OCI-LY7 (cell line): Measurements from ENCODE around the gene LY9. TPM values are rescaled to one million over a fixed set of nuclear protein-coding genes. Genes with fewer than 3 reads are reported as not detected.
A peak's percentile ranks its signal among the peaks of the same experiment; 100 is the strongest.

ENCODE experiments used
- BruUV-seq: library from RNA; stranded (reverse); fragments of 400-500 nt; replicated peaks from 2 replicates; lab custom pipeline; 2021; lab: Mats Ljungman, UMichigan
- CTCF ChIA-PET: fragments of 300-600 bp; sonication (Branson Sonifier 250); formaldehyde crosslinking; loops from one replicate; lab custom pipeline; 2022; ENCODE audit warnings: antibody characterized with exemption; ENCODE audit not compliant: unreplicated experiment; lab: Charles Lee
- POLR2A ChIA-PET: fragments of 300-600 bp; sonication (Branson Sonifier 250); formaldehyde crosslinking; loops from one replicate; lab custom pipeline; 2022; ENCODE audit warnings: antibody characterized with exemption; lab: Charles Lee
- DNase-seq: peaks from one replicate; pipeline ENCODE4 v3.0.0-alpha.2; 2015; ENCODE audit warnings: low spot score
- H2AFZ ChIP-seq: fragments of 200-600 bp; sonication (generic), shearing (Covaris generic); 2 replicates; pipeline ENCODE4 v1.6.1; 2014; ENCODE audit warnings: mild to moderate bottlenecking, antibody characterized with exemption, low read length, moderate library complexity
- H3K27ac ChIP-seq: fragments of 200-600 bp; sonication (generic); 2 replicates; pipeline ENCODE4 v1.5.1; 2014; ENCODE audit warnings: mixed run types, low read depth, mild to moderate bottlenecking, moderate library complexity, low read length, inconsistent platforms; ENCODE audit not compliant: poor library complexity, severe bottlenecking
- H3K36me3 ChIP-seq: fragments of 200-600 bp; sonication (generic); 2 replicates; pipeline ENCODE4 v1.6.1; 2014; ENCODE audit warnings: mild to moderate bottlenecking, antibody characterized with exemption, low read length, moderate library complexity, mixed read lengths; ENCODE audit not compliant: insufficient read depth
- H3K4me1 ChIP-seq: fragments of 200-600 bp; sonication (generic); 2 replicates; pipeline ENCODE4 v1.5.1; 2014; ENCODE audit warnings: mild to moderate bottlenecking, low read length; ENCODE audit not compliant: insufficient read depth, poor library complexity, severe bottlenecking
- H3K4me2 ChIP-seq: fragments of 200-600 bp; sonication (generic); 2 replicates; pipeline ENCODE4 v1.6.1; 2014; ENCODE audit warnings: mild to moderate bottlenecking, low read length
- H3K4me3 ChIP-seq: fragments of 200-600 bp; sonication (generic); 2 replicates; pipeline ENCODE4 v1.5.1; 2014; ENCODE audit warnings: mild to moderate bottlenecking, low read depth, low read length; ENCODE audit not compliant: poor library complexity, severe bottlenecking
- H3K79me2 ChIP-seq: fragments of 200-600 bp; sonication (generic); 2 replicates; pipeline ENCODE4 v1.6.1; 2016; ENCODE audit warnings: low read depth, mild to moderate bottlenecking, low read length, moderate library complexity, mixed read lengths; ENCODE audit not compliant: insufficient read depth
- H3K9me2 ChIP-seq: fragments of 200-600 bp; sonication (generic); 2 replicates; pipeline ENCODE4 v1.6.1; 2016; ENCODE audit warnings: mild to moderate bottlenecking, low read length, mixed read lengths; ENCODE audit not compliant: insufficient read depth
- H3K9me3 ChIP-seq: fragments of 200-600 bp; sonication (generic); 2 replicates; pipeline ENCODE4 v1.6.1; 2014; ENCODE audit warnings: mild to moderate bottlenecking, mixed run types, low read length, mixed read lengths
- H4K20me1 ChIP-seq: fragments of 200-600 bp; sonication (generic); 2 replicates; pipeline ENCODE4 v1.6.1; 2014; ENCODE audit warnings: mild to moderate bottlenecking, antibody characterized with exemption, low read length, moderate library complexity, mixed read lengths; ENCODE audit not compliant: insufficient read depth
- CTCF ChIP-seq: fragments of 200-600 bp; sonication (generic); conservative IDR thresholded peaks from 2 replicates; pipeline ENCODE4 v1.5.1; 2014; ENCODE audit warnings: mild to moderate bottlenecking, antibody characterized with exemption, low read length, moderate library complexity, mixed read lengths
- EZH2phosphoT487 ChIP-seq: fragments of 200-600 bp; sonication (generic); IDR thresholded peaks from 2 replicates; pipeline ENCODE4 v1.6.1; 2018; ENCODE audit warnings: low read depth, borderline replicate concordance, mild to moderate bottlenecking, mixed run types, antibody characterized with exemption, low read length, moderate library complexity, mixed read lengths
- intact Hi-C: fragments of 100-400 bp; cut with micrococcal nuclease; formaldehyde crosslinking; loops from one replicate; pipeline ENCODE4 v1.10.0; 2022; ENCODE audit not compliant: unreplicated experiment
- total RNA-seq, 2 experiments: library from RNA; depleted of rRNA in 1 of 2; stranded (reverse); fragments of >200 nt in 1 of 2; shearing (Covaris generic) in 1 of 2; gene quantifications; 2 replicates each; pipeline ENCODE4 v1.2.3, GENCODE V29; 2014 to 2022

Gene LY9
- total RNA-seq, 2 experiments from 2014 or later: 28.4 to 40.2 TPM

- POLR2A ChIA-PET: interaction anchor here (0.5 to 3.0 kb wide), 7 partner anchors 31 to 208 kb away, joined by 3 to 10 read pairs (median 4); partner anchors contain the start of gene USF1
- no TSS peak for BruUV-seq
- intact Hi-C loops: loop anchor here (10.0 kb wide), 2 partner anchors 257 to 413 kb away; partner anchors contain the start of gene KLHDC9
Measured at GRCh38 chr1:160837558-160838205, 41.7 kb downstream of the LY9 start.

GRCh38 chr1:160838888-160839287, 42.9 kb downstream of the LY9 start:
- Histone ChIP-seq H4K20me1 (no peaks in the 10 kb centered on the region), H3K4me1 (peaks cover 45% of the 10 kb centered on the region), H3K79me2 (no peaks in the 10 kb centered on the region), H3K9me3 (no peaks in the 10 kb centered on the region), H3K9me2 (no peaks in the 10 kb centered on the region), H2AFZ (peak overlapping the region; percentile 40; the same call in 1 of the 2 replicates), H3K4me2 (no peak overlapping the region), H3K27ac (no peak overlapping the region), H3K4me3 (no peak overlapping the region), H3K36me3 (no peaks in the 10 kb centered on the region)
- DNase-seq: no peak
- ChIA-PET POLR2A (interaction anchor here (1.0 kb wide), 1 partner anchor 9 kb away, joined by 4 read pairs; no protein-coding TSS in a partner anchor), CTCF (no interaction called here)
- intact Hi-C loops: loop anchor here (10.0 kb wide), 2 partner anchors 256 to 414 kb away; partner anchors contain the start of gene KLHDC9
- no peak for TF ChIP-seq CTCF
- no peak for TF ChIP-seq EZH2phosphoT487
- BruUV-seq: no TSS peak

More at GRCh38 chr1:160837558-160838205, 41.7 kb downstream of the LY9 start:
- H3K4me2 ChIP-seq: peak overlapping the region; percentile 60
- DNase-seq: peak; percentile 97
- no peaks in the 10 kb centered on the region for H3K36me3 ChIP-seq
- TF ChIP-seq CTCF (peak; percentile 69), EZH2phosphoT487 (no peak)
- H3K9me3 ChIP-seq: no peaks in the 10 kb centered on the region
- peak overlapping the region; percentile 10 for H3K4me3 ChIP-seq
- H3K4me1 ChIP-seq: peaks cover 39% of the 10 kb centered on the region
- CTCF ChIA-PET: interaction anchor here (0.5 to 4.9 kb wide), 8 partner anchors 16 to 115 kb away, joined by 3 to 52 read pairs (median 4); partner anchors contain the start of genes ITLN2 and LY9
- peak overlapping the region; percentile 63 for H3K27ac ChIP-seq
- H3K9me2 ChIP-seq: no peaks in the 10 kb centered on the region
- H3K79me2 ChIP-seq: no peaks in the 10 kb centered on the region
- H4K20me1 ChIP-seq: no peaks in the 10 kb centered on the region
- H2AFZ ChIP-seq: peak overlapping the region; percentile 81

GRCh38 chr1:160839746-160840145, 43.8 kb downstream of the LY9 start:
- H3K4me1 ChIP-seq: peaks cover 45% of the 10 kb centered on the region
- no peaks in the 10 kb centered on the region for H3K79me2 ChIP-seq
- ChIA-PET CTCF (no interaction called here), POLR2A (interaction anchor here (0.6 kb wide), 1 partner anchor 30 kb away, joined by 3 read pairs; no protein-coding TSS in a partner anchor)
- H2AFZ ChIP-seq: no peak overlapping the region
- no peak overlapping the region for H3K4me2 ChIP-seq
- no peaks in the 10 kb centered on the region for H3K9me3 ChIP-seq
- TF ChIP-seq EZH2phosphoT487 (no peak), CTCF (no peak)
- no peaks in the 10 kb centered on the region for H4K20me1 ChIP-seq
- H3K27ac ChIP-seq: no peak overlapping the region
- H3K4me3 ChIP-seq: no peak overlapping the region
- H3K9me2 ChIP-seq: no peaks in the 10 kb centered on the region
- H3K36me3 ChIP-seq: no peaks in the 10 kb centered on the region
- intact Hi-C loops: loop anchor here (10.0 kb wide), 2 partner anchors 255 to 415 kb away; partner anchors contain the start of gene KLHDC9
- no TSS peak for BruUV-seq
- DNase-seq: no peak
